COLO829 (cell line): Measurements from ENCODE around the gene KCNC4.
A peak's percentile ranks its signal among the peaks of the same experiment; 100 is the strongest.

Experiments used
- DNase-seq: peaks from one replicate; pipeline ENCODE4 v3.0.0; 2012; ENCODE audit warnings: low spot score

The KCNC4 gene

GRCh38 chr1:110233861-110234260 lies 23.7 kb downstream of the KCNC4 start:
- no peak for DNase-seq

- no peak for DNase-seq
Observed at GRCh38 chr1:110234691-110235090, 24.6 kb downstream of the KCNC4 start.

- DNase-seq = peak; percentile 24
Observed at GRCh38 chr1:110235181-110235833, 25.2 kb downstream of the KCNC4 start.

DNA sequence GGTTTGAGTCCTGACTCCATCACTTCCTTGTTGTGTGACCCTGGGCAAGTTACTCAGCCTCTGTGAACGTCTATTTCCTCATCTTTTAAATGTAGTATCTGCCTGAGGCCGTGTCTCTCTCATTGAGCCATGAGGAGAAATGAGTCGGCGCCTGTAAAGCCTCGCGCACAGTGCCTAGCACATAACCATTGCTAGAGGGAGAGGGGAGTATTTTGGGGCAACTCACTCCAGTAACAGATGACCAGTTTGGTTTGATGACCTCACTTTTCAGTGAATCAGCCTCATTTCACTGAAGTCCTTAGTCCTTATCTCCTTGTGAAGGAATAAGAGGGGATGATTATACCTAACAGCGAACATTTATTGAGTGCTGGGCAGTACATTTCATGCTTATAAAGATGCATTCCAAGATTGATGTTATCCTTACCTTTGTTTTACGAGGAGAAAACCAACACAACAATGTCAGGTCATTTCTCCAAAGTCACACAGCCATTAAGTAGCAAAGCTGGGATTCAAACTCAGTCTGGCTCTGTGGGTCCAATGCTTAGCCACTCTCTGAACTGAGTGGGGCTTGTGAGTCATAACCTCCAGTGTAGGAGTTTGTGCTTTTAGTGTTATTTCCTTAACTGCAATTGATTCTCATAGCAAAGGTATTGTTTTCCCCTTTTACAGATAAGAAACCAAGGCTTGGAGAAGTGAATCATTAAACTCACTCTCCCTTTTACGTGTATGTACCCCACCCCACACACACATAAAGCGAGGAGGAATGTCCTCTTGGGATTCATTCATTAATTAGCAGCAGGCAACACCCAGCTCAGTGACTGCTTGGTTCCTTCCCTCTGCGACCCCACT lies 25.9 kb downstream of the KCNC4 start:
- no peak for DNase-seq

GRCh38 chr1:110237386-110238152 lies 27.5 kb downstream of the KCNC4 start:
- no peak for DNase-seq

DNA sequence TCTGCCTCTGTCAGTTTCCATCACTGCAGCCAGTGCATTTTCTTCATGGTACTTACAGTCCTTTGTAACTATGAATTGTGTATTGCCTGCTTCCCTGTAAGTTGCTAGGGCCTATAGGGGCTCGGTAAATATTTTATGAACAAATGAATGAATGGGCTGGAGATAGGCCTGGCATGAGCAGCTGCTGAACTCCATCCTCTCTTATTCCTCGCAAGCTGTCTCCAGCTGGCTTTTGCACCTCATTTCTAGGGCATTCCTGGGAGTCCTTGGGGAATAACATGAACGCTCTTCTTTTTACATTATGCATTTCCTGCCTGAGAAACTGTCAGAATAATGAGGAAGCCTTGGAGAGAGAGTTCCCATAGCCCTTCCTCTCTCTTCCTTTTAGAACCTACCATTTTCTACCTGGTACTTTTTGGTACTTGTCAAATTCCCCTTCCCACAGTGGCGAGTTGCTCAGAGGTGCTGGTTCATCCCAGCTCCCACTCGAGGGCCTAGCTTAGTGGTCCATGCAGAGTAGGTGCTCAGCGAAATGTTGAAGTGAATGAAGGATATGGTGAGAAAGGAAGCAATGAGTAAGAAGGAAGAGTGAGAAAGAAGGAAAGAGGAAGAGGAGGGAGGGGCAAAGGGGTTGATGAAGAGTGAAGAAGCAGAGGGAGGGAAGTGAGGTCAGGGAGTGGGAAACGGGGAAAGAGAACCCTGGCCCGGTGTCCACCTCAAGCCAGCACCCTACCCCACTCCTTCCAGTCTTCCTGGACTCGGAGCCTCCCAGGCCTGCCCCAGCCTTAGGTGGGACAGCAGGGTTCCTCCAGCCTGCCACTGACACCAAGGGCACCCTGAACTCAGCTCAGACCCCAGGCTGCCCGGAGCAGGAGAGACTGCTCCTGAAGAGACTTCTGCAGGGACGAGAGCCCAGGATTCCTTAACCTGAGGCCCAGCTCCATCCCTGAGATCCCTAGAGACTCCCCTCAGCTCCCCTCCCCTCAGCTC lies 29.6 kb downstream of the KCNC4 start:
- no peak for DNase-seq

- no peak for DNase-seq
Observed at GRCh38 chr1:110240476-110241210, 30.5 kb downstream of the KCNC4 start.

GRCh38 chr1:110241516-110241915 lies 31.4 kb downstream of the KCNC4 start:
- DNase-seq = no peak

DNA sequence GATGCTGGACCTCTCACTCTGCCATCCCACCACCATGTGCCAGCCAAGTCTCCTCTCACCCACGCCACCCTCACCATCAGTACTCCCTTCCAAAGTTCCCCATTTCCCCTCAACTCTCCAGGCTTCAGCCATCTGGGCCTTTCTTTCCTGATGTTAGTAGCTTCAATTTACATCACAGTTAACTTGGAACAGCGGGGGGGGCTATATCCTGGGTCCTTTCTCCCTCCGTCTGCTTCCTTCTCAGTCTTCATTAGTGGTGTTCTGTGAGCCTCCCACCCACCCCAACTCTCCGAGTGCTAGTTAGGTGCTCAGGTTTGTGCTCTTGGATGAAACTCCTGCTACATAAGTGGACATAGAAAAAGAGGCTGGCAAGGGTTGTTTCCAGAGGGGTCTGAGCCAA lies 31.9 kb downstream of the KCNC4 start:
- no peak for DNase-seq

DNA sequence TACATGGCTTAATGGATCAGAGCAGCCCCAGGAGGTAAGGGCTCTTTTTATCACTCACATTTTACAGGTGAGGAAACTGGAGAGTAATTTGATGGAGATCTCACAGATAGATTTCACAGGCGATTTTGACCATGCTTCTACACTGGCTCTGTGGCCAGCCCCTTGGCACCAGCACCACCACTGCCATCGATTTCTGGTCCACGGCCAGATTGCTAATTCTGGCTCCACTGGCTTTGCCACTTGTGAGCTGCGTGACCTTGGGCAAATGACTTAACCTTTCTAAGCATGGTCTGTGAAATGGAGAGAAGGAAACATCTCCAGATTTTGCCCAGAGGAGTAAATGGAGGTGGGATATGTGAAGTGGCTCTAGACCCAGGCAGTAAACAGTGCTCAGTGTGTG lies 32.6 kb downstream of the KCNC4 start:
- DNase-seq = no peak

GRCh38 chr1:110243146-110243545 lies 33.0 kb downstream of the KCNC4 start:
- DNase-seq = no peak

DNA sequence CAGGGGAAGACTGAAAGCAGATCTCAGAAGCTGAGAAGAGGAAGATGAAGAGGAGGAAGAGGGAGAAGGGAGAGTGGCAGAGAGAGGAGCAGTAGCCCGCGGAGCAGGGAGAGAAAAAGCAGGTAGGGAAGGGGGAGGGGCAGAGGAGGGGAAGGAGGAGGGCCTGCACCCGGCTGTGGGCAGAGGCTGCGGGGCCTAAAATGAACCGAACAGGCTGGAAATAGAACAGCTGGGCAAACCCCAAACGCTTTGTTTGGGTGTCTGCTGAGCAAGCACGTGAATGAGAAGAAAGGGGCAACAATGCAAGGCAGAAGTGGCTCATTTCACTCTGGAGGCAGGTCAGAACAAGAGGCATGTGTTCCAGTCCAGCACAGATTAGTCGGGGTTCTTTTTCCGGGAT lies 33.5 kb downstream of the KCNC4 start:
- DNase-seq = no peak

DNA sequence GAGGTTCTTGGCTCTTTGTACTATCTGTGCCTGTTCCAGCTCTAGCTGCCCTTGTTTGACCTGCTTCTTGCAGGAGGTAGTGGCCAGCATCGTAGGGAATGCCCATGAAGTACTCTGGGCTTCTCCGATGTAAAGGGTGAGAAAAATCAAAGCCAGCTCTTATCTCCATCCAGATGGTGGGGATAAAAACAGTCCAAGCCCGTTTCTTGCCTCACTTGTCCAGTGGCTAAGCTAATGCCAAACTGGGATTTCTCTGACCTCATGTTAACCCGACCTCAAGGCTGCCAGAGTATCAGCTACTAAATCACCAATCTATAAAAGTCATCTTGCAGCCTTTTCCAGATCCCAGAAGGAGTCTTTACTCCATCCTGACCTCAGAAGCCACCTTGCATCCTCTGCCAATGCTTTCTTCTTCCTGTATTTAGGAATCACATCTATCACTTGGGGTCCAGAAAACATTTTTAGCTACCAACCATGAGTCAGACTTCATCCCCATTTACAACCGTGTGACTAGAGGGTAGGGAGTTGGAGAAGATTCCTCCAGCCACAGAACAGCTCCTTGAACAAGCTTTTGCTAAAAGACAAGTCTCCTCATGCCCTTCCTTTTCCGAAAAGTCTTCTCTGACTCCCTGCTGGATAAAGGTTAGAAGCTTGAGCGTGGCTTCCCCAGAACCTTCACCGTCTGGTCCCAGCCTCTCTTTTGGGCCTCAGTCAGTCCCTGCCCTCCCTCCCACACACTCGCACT lies 35.9 kb downstream of the KCNC4 start:
- no peak for DNase-seq

DNA sequence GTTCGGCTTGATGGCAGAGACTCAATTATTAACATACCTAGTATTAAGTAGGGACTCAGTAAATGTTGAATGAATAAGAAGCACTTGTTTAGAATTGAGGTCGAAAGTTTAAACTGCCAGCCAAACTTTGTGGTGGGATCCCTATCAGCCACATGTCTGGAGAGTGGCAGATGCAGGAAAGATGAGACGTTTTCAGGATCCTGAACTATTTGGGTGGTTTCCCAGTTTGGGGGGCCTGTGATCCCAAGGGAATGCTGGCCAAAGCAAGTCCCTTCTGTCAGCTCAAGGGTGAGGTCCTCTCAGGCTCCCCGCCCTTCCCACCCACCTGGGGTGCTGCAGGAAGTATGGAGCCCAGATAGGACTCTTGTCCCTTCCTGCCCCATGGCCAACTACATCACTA lies 38.6 kb downstream of the KCNC4 start:
- DNase-seq = no peak

DNA sequence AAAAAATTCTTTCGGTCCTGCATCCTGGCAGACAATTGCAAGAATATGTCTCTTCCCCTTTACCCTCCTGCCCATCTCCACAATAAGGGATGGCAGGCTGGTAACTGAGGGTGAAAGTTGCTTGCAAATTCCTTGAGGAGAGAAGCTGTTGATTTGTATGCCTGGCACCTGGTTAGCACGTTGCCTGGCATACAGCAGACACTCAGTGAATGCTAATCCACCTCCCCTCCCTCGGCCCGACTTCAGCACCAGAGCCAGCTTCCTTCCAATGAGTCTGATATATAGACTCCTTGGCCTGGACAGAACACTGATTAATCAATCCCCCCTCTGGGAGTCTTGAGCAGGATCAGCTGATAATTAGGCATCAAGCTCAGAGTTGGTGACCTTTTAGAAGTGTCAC lies 39.1 kb downstream of the KCNC4 start:
- no peak for DNase-seq

DNA sequence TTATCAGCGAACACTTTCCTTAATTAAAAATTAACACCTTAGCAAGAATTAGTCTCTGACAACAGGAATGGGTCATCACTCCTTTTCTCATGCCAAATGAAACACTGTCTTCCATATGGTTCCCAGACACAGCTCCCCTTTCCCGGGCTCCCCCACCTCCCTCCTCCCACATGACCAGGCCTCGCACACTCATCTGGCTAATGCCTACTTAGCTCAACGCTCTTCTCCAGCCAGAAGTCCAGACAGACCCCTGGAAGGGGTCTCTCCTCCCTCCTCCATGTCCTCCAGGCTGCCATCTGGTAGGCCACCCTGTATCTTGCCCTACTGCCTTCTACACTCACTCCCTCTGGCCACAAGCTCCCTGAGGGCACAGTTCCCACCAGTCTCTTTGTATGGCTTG lies 39.9 kb downstream of the KCNC4 start:
- DNase-seq = no peak

DNA sequence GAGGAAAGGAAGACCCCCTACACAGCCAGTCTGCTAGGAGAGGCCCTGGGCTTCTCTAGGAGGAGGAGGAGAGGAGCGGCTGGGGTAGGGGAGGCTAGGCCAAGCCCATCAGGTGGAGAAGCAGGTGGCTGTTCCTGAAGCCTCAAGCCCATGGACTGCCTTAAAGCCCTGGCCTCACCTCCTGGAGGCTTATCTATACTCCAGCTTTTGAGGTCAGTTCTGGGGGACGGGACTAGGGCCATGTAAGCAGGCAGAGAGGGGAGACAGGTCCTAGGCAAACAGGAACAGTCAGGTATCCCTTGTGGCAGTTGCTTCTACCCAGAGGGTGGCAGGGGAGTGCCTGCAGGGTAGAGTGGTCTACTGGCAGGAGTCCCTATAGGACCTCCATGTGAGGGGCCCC lies 40.6 kb downstream of the KCNC4 start:
- no peak for DNase-seq

DNA sequence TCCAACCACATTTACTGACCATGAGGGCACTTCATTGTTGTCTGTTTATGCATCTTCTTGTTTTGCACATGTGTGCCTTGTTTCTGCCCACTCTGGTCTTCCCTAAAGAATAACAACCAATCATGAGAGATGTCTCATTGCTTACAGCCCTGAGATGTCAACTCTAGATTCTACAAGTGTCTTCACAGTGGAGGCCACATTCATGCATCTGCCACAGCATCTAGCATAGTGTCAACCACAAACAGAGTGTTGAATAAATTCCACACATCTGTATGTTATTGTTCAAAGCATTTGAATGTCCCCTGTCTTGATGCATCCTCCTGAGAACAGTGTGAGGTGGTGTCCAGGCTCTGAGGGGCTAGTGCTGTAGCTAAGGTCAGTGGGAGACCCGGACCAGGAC lies 43.1 kb downstream of the KCNC4 start:
- DNase-seq = no peak

GRCh38 chr1:110254604-110255391 lies 44.7 kb downstream of the KCNC4 start:
- DNase-seq = no peak
